SK-N-SH treated with all-trans-retinoic acid at 6 μM for 48 hours (cell line): ENCODE results near the gene WFDC1.

Experiments used
- ATAC-seq: fragments of 200-7000 bp; cut with Tn5 transposase; 3 replicates; pipeline ENCODE4 v1.9.1; 2020; ENCODE audit warnings: mild to moderate bottlenecking, moderate library complexity
- BACH2 ChIP-seq: fragments of 250-450 bp; sonication (Bioruptor Pico); IDR thresholded peaks from 2 replicates; pipeline ENCODE4 v1.9.0; 2021; ENCODE audit warnings: mild to moderate bottlenecking, borderline replicate concordance
- CSDC2 ChIP-seq: fragments of 250-450 bp; sonication (Bioruptor Pico); IDR thresholded peaks from 2 replicates; pipeline ENCODE4 v1.5.0; 2020; ENCODE audit warnings: mild to moderate bottlenecking, moderate library complexity
- ESRRG ChIP-seq: fragments of 250-450 bp; sonication (Bioruptor Pico); IDR thresholded peaks from 2 replicates; pipeline ENCODE4 v1.6.1; 2021; ENCODE audit warnings: mild to moderate bottlenecking
- GLIS3 ChIP-seq: fragments of 250-450 bp; sonication (Bioruptor Pico); IDR thresholded peaks from 2 replicates; pipeline ENCODE4 v1.5.0; 2020; ENCODE audit warnings: mild to moderate bottlenecking, moderate library complexity
- ISL1 ChIP-seq: fragments of 250-450 bp; sonication (Bioruptor Pico); IDR thresholded peaks from 2 replicates; pipeline ENCODE4 v2.1.2; 2022; ENCODE audit warnings: mild to moderate bottlenecking, moderate library complexity
- PATZ1 ChIP-seq: fragments of 250-450 bp; sonication (Bioruptor Pico); IDR thresholded peaks from 2 replicates; pipeline ENCODE4 v1.8.0; 2020; ENCODE audit warnings: mild to moderate bottlenecking, moderate library complexity, borderline replicate concordance
- POU6F1 ChIP-seq: fragments of 250-450 bp; sonication (Bioruptor Pico); IDR thresholded peaks from 2 replicates; pipeline ENCODE4 v1.8.0; 2021; ENCODE audit warnings: low read depth, mild to moderate bottlenecking, moderate library complexity, borderline replicate concordance
- PPARA ChIP-seq: fragments of 250-450 bp; sonication (Bioruptor Pico); IDR thresholded peaks from 2 replicates; pipeline ENCODE4 v1.5.0; 2020; ENCODE audit warnings: mild to moderate bottlenecking, borderline replicate concordance
- SNAI2 ChIP-seq: fragments of 250-450 bp; sonication (Bioruptor Pico); IDR thresholded peaks from 2 replicates; pipeline ENCODE4 v1.5.0; 2020; ENCODE audit warnings: mild to moderate bottlenecking, moderate library complexity
- TCF4 ChIP-seq: fragments of 250-450 bp; sonication (Bioruptor Pico); IDR thresholded peaks from 2 replicates; pipeline ENCODE4 v1.8.0; 2021; ENCODE audit warnings: mild to moderate bottlenecking, moderate library complexity, borderline replicate concordance
- TOX ChIP-seq: fragments of 250-450 bp; sonication (Bioruptor Pico); IDR thresholded peaks from 2 replicates; pipeline ENCODE4 v1.8.0; 2021; ENCODE audit warnings: mild to moderate bottlenecking, moderate library complexity, borderline replicate concordance
- ZC3H10 ChIP-seq: fragments of 250-450 bp; sonication (Bioruptor Pico); IDR thresholded peaks from 2 replicates; pipeline ENCODE4 v1.5.1; 2021; ENCODE audit warnings: mild to moderate bottlenecking, moderate library complexity
- ZFP3 ChIP-seq: fragments of 250-450 bp; sonication (Bioruptor Pico); IDR thresholded peaks from 2 replicates; pipeline ENCODE4 v1.5.0; 2020; ENCODE audit warnings: mild to moderate bottlenecking, moderate library complexity
- ZFP30 ChIP-seq: fragments of 450-650 bp; formaldehyde crosslinking; IDR thresholded peaks from 2 replicates; pipeline ENCODE4 v1.5.0; 2022; ENCODE audit warnings: mild to moderate bottlenecking, moderate library complexity
- ZNF565 ChIP-seq: fragments of 450-650 bp; formaldehyde crosslinking; conservative IDR thresholded peaks from 2 replicates; pipeline ENCODE4 v1.5.0; 2020; ENCODE audit warnings: low read depth, mild to moderate bottlenecking, moderate library complexity
- ZNF70 ChIP-seq: fragments of 450-650 bp; formaldehyde crosslinking; IDR thresholded peaks from 2 replicates; pipeline ENCODE4 v1.5.0; 2020; ENCODE audit warnings: mild to moderate bottlenecking, moderate library complexity
- ZNF8 ChIP-seq: fragments of 450-650 bp; formaldehyde crosslinking; IDR thresholded peaks from 2 replicates; pipeline ENCODE4 v1.5.0; 2020; ENCODE audit warnings: mild to moderate bottlenecking, moderate library complexity
- TF ChIP-seq, protein P1 (sequence below): fragments of 250-450 bp; sonication (Bioruptor Pico); IDR thresholded peaks from 2 replicates; pipeline ENCODE4 v1.5.0; 2020; ENCODE audit warnings: mild to moderate bottlenecking, moderate library complexity
- TF ChIP-seq, protein P2 (sequence below): fragments of 250-450 bp; sonication (Bioruptor Pico); IDR thresholded peaks from 2 replicates; pipeline ENCODE4 v1.5.1; 2020; ENCODE audit warnings: low read depth, mild to moderate bottlenecking, moderate library complexity
- TF ChIP-seq, protein P3 (sequence below): fragments of 250-450 bp; sonication (Bioruptor Pico); IDR thresholded peaks from 2 replicates; pipeline ENCODE4 v1.5.1; 2021; ENCODE audit warnings: mild to moderate bottlenecking, moderate library complexity

WFDC1 gene

DNA sequence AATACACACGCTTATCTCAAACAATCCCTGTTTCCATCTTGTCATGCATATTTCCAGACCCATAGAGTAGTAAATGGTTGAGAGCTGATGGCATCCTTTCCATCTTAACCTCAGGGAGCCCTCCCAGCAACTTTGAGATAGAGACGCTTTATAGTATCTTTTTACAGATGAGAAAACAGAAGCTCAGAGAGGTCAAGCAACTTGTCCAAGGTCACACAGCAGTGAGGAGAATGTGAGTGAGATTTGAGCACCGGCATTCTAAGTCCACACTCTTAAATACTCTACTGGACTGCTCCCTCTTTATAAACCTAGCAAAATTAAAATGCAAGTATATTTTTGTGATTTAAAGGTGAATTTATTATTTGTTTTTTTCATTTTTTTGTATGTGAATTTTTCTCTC, 35.0 kb upstream of the WFDC1 start:
- no peak for ATAC-seq
- TF ChIP-seq, protein P1, sequence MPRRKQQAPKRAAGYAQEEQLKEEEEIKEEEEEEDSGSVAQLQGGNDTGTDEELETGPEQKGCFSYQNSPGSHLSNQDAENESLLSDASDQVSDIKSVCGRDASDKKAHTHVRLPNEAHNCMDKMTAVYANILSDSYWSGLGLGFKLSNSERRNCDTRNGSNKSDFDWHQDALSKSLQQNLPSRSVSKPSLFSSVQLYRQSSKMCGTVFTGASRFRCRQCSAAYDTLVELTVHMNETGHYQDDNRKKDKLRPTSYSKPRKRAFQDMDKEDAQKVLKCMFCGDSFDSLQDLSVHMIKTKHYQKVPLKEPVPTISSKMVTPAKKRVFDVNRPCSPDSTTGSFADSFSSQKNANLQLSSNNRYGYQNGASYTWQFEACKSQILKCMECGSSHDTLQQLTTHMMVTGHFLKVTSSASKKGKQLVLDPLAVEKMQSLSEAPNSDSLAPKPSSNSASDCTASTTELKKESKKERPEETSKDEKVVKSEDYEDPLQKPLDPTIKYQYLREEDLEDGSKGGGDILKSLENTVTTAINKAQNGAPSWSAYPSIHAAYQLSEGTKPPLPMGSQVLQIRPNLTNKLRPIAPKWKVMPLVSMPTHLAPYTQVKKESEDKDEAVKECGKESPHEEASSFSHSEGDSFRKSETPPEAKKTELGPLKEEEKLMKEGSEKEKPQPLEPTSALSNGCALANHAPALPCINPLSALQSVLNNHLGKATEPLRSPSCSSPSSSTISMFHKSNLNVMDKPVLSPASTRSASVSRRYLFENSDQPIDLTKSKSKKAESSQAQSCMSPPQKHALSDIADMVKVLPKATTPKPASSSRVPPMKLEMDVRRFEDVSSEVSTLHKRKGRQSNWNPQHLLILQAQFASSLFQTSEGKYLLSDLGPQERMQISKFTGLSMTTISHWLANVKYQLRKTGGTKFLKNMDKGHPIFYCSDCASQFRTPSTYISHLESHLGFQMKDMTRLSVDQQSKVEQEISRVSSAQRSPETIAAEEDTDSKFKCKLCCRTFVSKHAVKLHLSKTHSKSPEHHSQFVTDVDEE (CRISPR knock-in tag) = no peak
- no peak for TF ChIP-seq TCF4 (CRISPR knock-in tag)
- TF ChIP-seq ZFP30 (CRISPR knock-in tag) = no peak
- TF ChIP-seq ZC3H10 = no peak
- TF ChIP-seq TOX (CRISPR knock-in tag) = no peak
- no peak for TF ChIP-seq GLIS3 (CRISPR knock-in tag)
- TF ChIP-seq ZNF565 (CRISPR knock-in tag) = no peak
- TF ChIP-seq POU6F1 (CRISPR knock-in tag) = no peak
- no peak for TF ChIP-seq ZNF8 (CRISPR knock-in tag)
- TF ChIP-seq ISL1 (CRISPR knock-in tag) = no peak
- no peak for TF ChIP-seq CSDC2 (CRISPR knock-in tag)
- TF ChIP-seq ZNF70 (CRISPR knock-in tag) = no peak
- no peak for TF ChIP-seq PATZ1 (CRISPR knock-in tag)
- TF ChIP-seq, protein P2, sequence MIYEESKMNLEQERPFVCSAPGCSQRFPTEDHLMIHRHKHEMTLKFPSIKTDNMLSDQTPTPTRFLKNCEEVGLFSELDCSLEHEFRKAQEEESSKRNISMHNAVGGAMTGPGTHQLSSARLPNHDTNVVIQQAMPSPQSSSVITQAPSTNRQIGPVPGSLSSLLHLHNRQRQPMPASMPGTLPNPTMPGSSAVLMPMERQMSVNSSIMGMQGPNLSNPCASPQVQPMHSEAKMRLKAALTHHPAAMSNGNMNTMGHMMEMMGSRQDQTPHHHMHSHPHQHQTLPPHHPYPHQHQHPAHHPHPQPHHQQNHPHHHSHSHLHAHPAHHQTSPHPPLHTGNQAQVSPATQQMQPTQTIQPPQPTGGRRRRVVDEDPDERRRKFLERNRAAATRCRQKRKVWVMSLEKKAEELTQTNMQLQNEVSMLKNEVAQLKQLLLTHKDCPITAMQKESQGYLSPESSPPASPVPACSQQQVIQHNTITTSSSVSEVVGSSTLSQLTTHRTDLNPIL (CRISPR knock-in tag) = no peak
- no peak for TF ChIP-seq PPARA (CRISPR knock-in tag)
- TF ChIP-seq, protein P3, sequence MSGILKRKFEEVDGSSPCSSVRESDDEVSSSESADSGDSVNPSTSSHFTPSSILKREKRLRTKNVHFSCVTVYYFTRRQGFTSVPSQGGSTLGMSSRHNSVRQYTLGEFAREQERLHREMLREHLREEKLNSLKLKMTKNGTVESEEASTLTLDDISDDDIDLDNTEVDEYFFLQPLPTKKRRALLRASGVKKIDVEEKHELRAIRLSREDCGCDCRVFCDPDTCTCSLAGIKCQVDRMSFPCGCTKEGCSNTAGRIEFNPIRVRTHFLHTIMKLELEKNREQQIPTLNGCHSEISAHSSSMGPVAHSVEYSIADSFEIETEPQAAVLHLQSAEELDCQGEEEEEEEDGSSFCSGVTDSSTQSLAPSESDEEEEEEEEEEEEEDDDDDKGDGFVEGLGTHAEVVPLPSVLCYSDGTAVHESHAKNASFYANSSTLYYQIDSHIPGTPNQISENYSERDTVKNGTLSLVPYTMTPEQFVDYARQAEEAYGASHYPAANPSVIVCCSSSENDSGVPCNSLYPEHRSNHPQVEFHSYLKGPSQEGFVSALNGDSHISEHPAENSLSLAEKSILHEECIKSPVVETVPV = no peak

DNA sequence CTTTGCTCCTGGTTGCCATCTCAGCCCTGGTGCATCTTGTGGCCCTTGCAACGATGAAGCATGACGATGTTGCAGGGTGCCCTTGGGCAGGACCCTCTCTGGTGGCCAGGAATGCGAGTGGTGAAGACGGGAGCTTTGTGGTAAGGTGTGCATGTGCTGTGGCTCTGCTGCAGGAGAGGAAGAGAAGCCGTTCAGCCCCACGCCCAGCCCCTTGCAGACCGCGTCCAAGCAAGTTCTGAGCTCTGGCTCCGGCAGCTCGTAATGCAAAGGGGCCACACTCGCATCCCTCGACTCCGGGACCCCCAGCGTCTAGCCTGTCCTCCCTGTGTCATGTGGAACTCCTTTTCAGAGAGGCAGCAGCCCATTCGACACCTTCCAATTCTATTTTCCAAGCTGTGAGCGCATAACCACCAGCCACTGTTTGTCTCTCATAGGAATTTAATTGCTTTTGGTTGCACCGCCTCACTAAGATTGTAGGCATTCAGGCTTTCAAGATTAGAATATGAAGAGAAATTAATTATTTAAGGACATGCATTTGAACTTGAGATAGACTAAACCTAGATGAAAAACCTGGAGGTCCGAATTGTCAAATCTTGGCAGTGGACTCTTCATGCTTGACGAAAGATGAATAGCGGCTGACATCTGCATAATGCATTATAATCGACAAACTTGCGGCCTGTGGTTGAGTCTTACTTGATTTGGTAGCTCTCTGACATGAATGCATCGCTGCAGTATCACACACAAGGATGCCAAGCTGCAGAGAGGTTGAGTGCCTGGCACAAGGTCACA, 33.7 kb upstream of the WFDC1 start:
- ATAC-seq = no peak
- TF ChIP-seq GLIS3 (CRISPR knock-in tag) (no peak), BACH2 (CRISPR knock-in tag) (no peak), SNAI2 (CRISPR knock-in tag) (no peak), ZNF8 (CRISPR knock-in tag) (no peak), TCF4 (CRISPR knock-in tag) (no peak), ZC3H10 (no peak), POU6F1 (CRISPR knock-in tag) (no peak), ZNF70 (CRISPR knock-in tag) (no peak), CSDC2 (CRISPR knock-in tag) (no peak), ESRRG (CRISPR knock-in tag) (no peak), PPARA (CRISPR knock-in tag) (no peak), ZFP3 (CRISPR knock-in tag) (no peak)
- TF ChIP-seq, protein P2 (CRISPR knock-in tag) = no peak
- TF ChIP-seq, protein P1 (CRISPR knock-in tag) = no peak
